IMR-90 (cell line): ENCODE data around the gene SMC1B. TPM values are rescaled to one million over a fixed set of nuclear protein-coding genes. Genes with fewer than 3 reads are reported as not detected.

ENCODE experiments used
- ATAC-seq: fragments of 200-7000 bp; cut with Tn5 transposase; 2 replicates; pipeline ENCODE4 v1.9.1; 2020; ENCODE audit warnings: low read depth, mild to moderate bottlenecking, moderate library complexity
- BruUV-seq: library from RNA; stranded (reverse); fragments of 400-500 nt; replicated peaks from 2 replicates; lab custom pipeline; 2021; lab: Mats Ljungman, UMichigan
- CTCF ChIA-PET: fragments of 300-600 bp; formaldehyde crosslinking; extraction: SDS; loops from one replicate; lab custom pipeline; 2021; ENCODE audit warnings: antibody characterized with exemption; lab: Yijun Ruan, JAX
- POLR2A ChIA-PET: fragments of 300-600 bp; sonication (Branson Sonifier 250); formaldehyde crosslinking; loops from one replicate; lab custom pipeline; 2022; ENCODE audit warnings: antibody characterized with exemption; ENCODE audit not compliant: unreplicated experiment; lab: Charles Lee
- DNase-seq: peaks from one replicate; pipeline ENCODE4 v3.0.0; 2013
- H2AFZ ChIP-seq: replicated peaks from 2 replicates; pipeline ENCODE3; 2013; ENCODE audit warnings: low read length, mild to moderate bottlenecking; ENCODE audit not compliant: poor library complexity
- H2AK5ac ChIP-seq: 2 replicates; pipeline ENCODE4 v1.6.1; 2013; ENCODE audit warnings: low read depth, low read length, inconsistent platforms
- H2AK9ac ChIP-seq: replicated peaks from 2 replicates; pipeline ENCODE3; 2013; ENCODE audit warnings: mild to moderate bottlenecking, low read depth, low read length, moderate library complexity; ENCODE audit not compliant: poor library complexity
- H2BK120ac ChIP-seq: 2 replicates; pipeline ENCODE4 v1.6.1; 2013; ENCODE audit warnings: low read depth, low read length, inconsistent platforms
- H2BK15ac ChIP-seq: 3 replicates; pipeline ENCODE4 v1.6.1; 2013; ENCODE audit warnings: low read depth, low read length, inconsistent platforms
- H2BK20ac ChIP-seq: 2 replicates; pipeline ENCODE4 v1.6.1; 2013; ENCODE audit warnings: low read depth, mild to moderate bottlenecking, inconsistent platforms, low read length, moderate library complexity
- H2BK5ac ChIP-seq: 2 replicates; pipeline ENCODE4 v1.6.1; 2013; ENCODE audit warnings: mild to moderate bottlenecking, low read depth, low read length, inconsistent platforms; ENCODE audit not compliant: poor library complexity, severe bottlenecking
- H3K14ac ChIP-seq: replicated peaks from 2 replicates; pipeline ENCODE4 v1.6.1; 2013; ENCODE audit warnings: low read depth, low read length, inconsistent platforms
- H3K18ac ChIP-seq: 2 replicates; pipeline ENCODE4 v1.6.1; 2013; ENCODE audit warnings: low read depth, low read length, control low read depth
- H3K23ac ChIP-seq: 2 replicates; pipeline ENCODE4 v1.6.1; 2013; ENCODE audit warnings: low read depth, low read length, inconsistent platforms
- H3K27ac ChIP-seq: 2 replicates; pipeline ENCODE4 v1.5.1; 2013; ENCODE audit warnings: mild to moderate bottlenecking, control low read depth, low read length; ENCODE audit not compliant: insufficient read depth
- H3K27me3 ChIP-seq: 2 replicates; pipeline ENCODE4 v1.6.1; 2013; ENCODE audit warnings: low read length; ENCODE audit not compliant: control insufficient read depth, insufficient read depth
- H3K36me3 ChIP-seq: 2 replicates; pipeline ENCODE4 v1.6.1; 2013; ENCODE audit warnings: low read length, mixed read lengths; ENCODE audit not compliant: control insufficient read depth, insufficient read depth
- H3K4ac ChIP-seq: 2 replicates; pipeline ENCODE4 v1.6.1; 2013; ENCODE audit warnings: low read depth, low read length, inconsistent platforms
- H3K4me1 ChIP-seq: 2 replicates; pipeline ENCODE4 v1.6.1; 2013; ENCODE audit warnings: low read length, mixed read lengths; ENCODE audit not compliant: control insufficient read depth, insufficient read depth
- H3K4me2 ChIP-seq: 2 replicates; pipeline ENCODE4 v1.6.1; 2013; ENCODE audit warnings: low read depth, mild to moderate bottlenecking, control low read depth, low read length, moderate library complexity
- H3K4me3 ChIP-seq: 2 replicates; pipeline ENCODE4 v1.5.1; 2013; ENCODE audit warnings: low read depth, mild to moderate bottlenecking, control low read depth, low read length, moderate library complexity; ENCODE audit not compliant: insufficient read depth
- H3K56ac ChIP-seq: 2 replicates; pipeline ENCODE4 v1.6.1; 2013; ENCODE audit warnings: low read length, inconsistent platforms; ENCODE audit not compliant: insufficient read depth; ENCODE audit errors: extremely low read depth
- H3K79me1 ChIP-seq, 2 experiments: 2 replicates each; pipeline ENCODE4 v1.6.1; 2013; ENCODE audit warnings: low read length in 2 of 2, inconsistent platforms in 1 of 2, low read depth in 1 of 2
- H3K9ac ChIP-seq: 2 replicates; pipeline ENCODE4 v1.6.1; 2013; ENCODE audit warnings: low read depth, low read length, control low read depth
- H3K9me1 ChIP-seq: 2 replicates; pipeline ENCODE4 v1.6.1; 2013; ENCODE audit warnings: low read length, inconsistent platforms; ENCODE audit not compliant: insufficient read depth
- H3K9me3 ChIP-seq: 2 replicates; pipeline ENCODE4 v1.6.1; 2013; ENCODE audit warnings: low read length; ENCODE audit not compliant: control insufficient read depth, insufficient read depth
- H4K20me1 ChIP-seq: 2 replicates; pipeline ENCODE4 v1.6.1; 2013; ENCODE audit warnings: low read length, inconsistent platforms; ENCODE audit not compliant: insufficient read depth
- H4K5ac ChIP-seq: 2 replicates; pipeline ENCODE4 v1.6.1; 2013; ENCODE audit warnings: mild to moderate bottlenecking, low read depth, low read length, control low read depth
- H4K8ac ChIP-seq, 2 experiments: 2 replicates each; pipeline ENCODE4 v1.6.1; 2013; ENCODE audit warnings: low read depth in 2 of 2, low read length in 2 of 2, control low read depth in 1 of 2, inconsistent platforms in 1 of 2
- H4K91ac ChIP-seq: 2 replicates; pipeline ENCODE4 v1.6.1; 2013; ENCODE audit warnings: low read depth, low read length, inconsistent platforms; ENCODE audit not compliant: insufficient read depth
- BHLHE40 ChIP-seq: fragments of 150-350 bp; IDR thresholded peaks from 2 replicates; pipeline ENCODE4 v1.6.1; 2016; ENCODE audit warnings: mild to moderate bottlenecking, low read depth, low read length
- CHD1 ChIP-seq: IDR thresholded peaks from 2 replicates; pipeline ENCODE4 v1.6.1; 2012; ENCODE audit warnings: low read depth, low read length, improper control_type of control experiment
- FOS ChIP-seq: fragments of 150-350 bp; IDR thresholded peaks from 2 replicates; pipeline ENCODE4 v1.6.1; 2016; ENCODE audit warnings: low read depth, low read length
- MAFK ChIP-seq: IDR thresholded peaks from 2 replicates; pipeline ENCODE4 v1.6.1; 2012; ENCODE audit warnings: low read depth, low read length, improper control_type of control experiment
- MAZ ChIP-seq: IDR thresholded peaks from 2 replicates; pipeline ENCODE4 v1.6.1; 2012; ENCODE audit warnings: low read depth, mild to moderate bottlenecking, low read length, improper control_type of control experiment, moderate library complexity, borderline replicate concordance
- MXI1 ChIP-seq: IDR thresholded peaks from 2 replicates; pipeline ENCODE4 v1.6.1; 2012; ENCODE audit warnings: low read depth, mild to moderate bottlenecking, low read length, moderate library complexity, borderline replicate concordance
- POLR2A ChIP-seq: IDR thresholded peaks from 2 replicates; pipeline ENCODE4 v1.6.1; 2012; ENCODE audit warnings: mild to moderate bottlenecking, low read depth, low read length
- RAD21 ChIP-seq: IDR thresholded peaks from 2 replicates; pipeline ENCODE4 v1.6.1; 2012; ENCODE audit warnings: low read length, improper control_type of control experiment
- RCOR1 ChIP-seq: IDR thresholded peaks from 2 replicates; pipeline ENCODE4 v1.6.1; 2012; ENCODE audit warnings: mild to moderate bottlenecking, low read length, improper control_type of control experiment; ENCODE audit not compliant: insufficient replicate concordance
- RFX5 ChIP-seq: IDR thresholded peaks from 2 replicates; pipeline ENCODE4 v1.8.0; 2012; ENCODE audit warnings: low read depth, mild to moderate bottlenecking, low read length, moderate library complexity
- WGBS, 2 experiments: methylation state at CpG; one replicate each; pipeline versions ENCODE4 v1.1.5 to v1.1.7; 2013; ENCODE audit warnings: missing lambda C conversion rate in 2 of 2; ENCODE audit not compliant: insufficient read length in 1 of 2; ENCODE audit errors: extremely low coverage in 2 of 2; 5-methylcytosine and 5-hydroxymethylcytosine counted together
- dilution Hi-C: fragments of 300-500 bp; cut with HindIII; formaldehyde crosslinking; loops from one replicate; pipeline ENCODE4 v1.14.3; 2018; ENCODE audit warnings: low sequenced_read_pairs; ENCODE audit not compliant: unreplicated experiment
- in situ Hi-C: fragments of 300-500 bp; cut with MboI; formaldehyde crosslinking; loops from 3 replicates; pipeline ENCODE4 v1.14.3; 2019; ENCODE audit warnings: low sequenced_read_pairs, inconsistent platforms, mixed read lengths
- intact Hi-C: fragments of 100-400 bp; cut with micrococcal nuclease; formaldehyde crosslinking; loops from 2 replicates; pipeline ENCODE4 v1.10.0; 2022
- polyA plus RNA-seq, 3 experiments: library from polyadenylated mRNA; depleted of rRNA; stranded (reverse); fragments of >200 nt; gene quantifications; 2 replicates each; pipeline ENCODE4 v1.2.3, GENCODE V29; 2012; ENCODE audit warnings: low replicate concordance in 1 of 3
- total RNA-seq: library from RNA; depleted of rRNA; stranded (reverse); fragments of >200 nt; gene quantifications from 2 replicates; pipeline ENCODE4 v1.2.3, GENCODE V29; 2012
- TF ChIP-seq, protein P1 (sequence below): fragments of 150-350 bp; IDR thresholded peaks from 2 replicates; pipeline ENCODE4 v1.6.1; 2017; ENCODE audit warnings: mild to moderate bottlenecking, antibody characterized with exemption, low read length, low read depth
- TF ChIP-seq, protein P2 (sequence below): conservative IDR thresholded peaks from 2 replicates; pipeline ENCODE4 v1.5.1; 2012; ENCODE audit warnings: mild to moderate bottlenecking, low read depth, low read length, improper control_type of control experiment

Gene SMC1B
- total and polyA plus RNA-seq, 2 of the 4 experiments (the other 2 are of a cell fraction): not detected

DNA sequence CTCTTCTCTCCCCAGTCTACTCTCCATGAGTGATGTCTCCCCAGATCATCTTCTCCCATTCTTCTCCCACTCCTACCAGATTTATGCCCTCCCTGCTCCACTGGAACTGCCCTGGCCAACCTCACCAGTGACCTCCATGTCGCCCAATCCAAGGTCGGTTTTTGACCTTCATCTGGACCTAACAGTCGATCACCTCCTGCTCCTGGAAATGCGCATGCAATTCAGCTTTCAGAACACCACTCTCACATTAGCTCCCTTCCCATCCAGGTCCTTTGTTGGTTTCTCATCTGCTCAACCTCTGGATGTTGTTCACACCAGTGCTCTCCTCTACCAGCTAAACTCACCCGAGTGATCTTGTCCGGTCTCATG is 5.4 kb upstream of the SMC1B start:
- no peak overlapping the region for H3K18ac ChIP-seq
- no peak overlapping the region for H3K27ac ChIP-seq
- H3K9ac ChIP-seq: no peak overlapping the region
- H3K79me1 ChIP-seq: no peaks in the 10 kb centered on the region
- no peak overlapping the region for H4K8ac ChIP-seq
- H2BK15ac ChIP-seq: no peak overlapping the region
- H3K23ac ChIP-seq: no peak overlapping the region
- in situ Hi-C loops (no loop called here), dilution Hi-C loops (no loop called here), intact Hi-C loops (no loop called here)
- no peak overlapping the region for H3K56ac ChIP-seq
- no peak overlapping the region for H4K91ac ChIP-seq
- no peak overlapping the region for H4K5ac ChIP-seq
- CTCF ChIA-PET: interaction anchor here (0.6 kb wide), 1 partner anchor 21 kb away, joined by 3 read pairs; no protein-coding TSS in a partner anchor
- no peaks in the 10 kb centered on the region; the same call in 1 of the 2 replicates for H3K36me3 ChIP-seq
- H3K4me2 ChIP-seq: no peak overlapping the region
- DNase-seq (no peak), ATAC-seq (no peak)
- H3K14ac ChIP-seq: no peak overlapping the region
- no peak overlapping the region for H2BK120ac ChIP-seq
- BruUV-seq: no TSS peak
- no peak overlapping the region for H2AK5ac ChIP-seq
- H2BK20ac ChIP-seq: no peak overlapping the region
- no peaks in the 10 kb centered on the region for H3K4me1 ChIP-seq
- POLR2A ChIA-PET: interaction anchor here (0.6 kb wide), 1 partner anchor 32 kb away, joined by 3 read pairs; no protein-coding TSS in a partner anchor
- no peak overlapping the region for H2AK9ac ChIP-seq
- no peak overlapping the region for H2BK5ac ChIP-seq
- no peak overlapping the region for H3K4me3 ChIP-seq
- TF ChIP-seq CHD1: no peak
- no peak for TF ChIP-seq FOS
- no peak for TF ChIP-seq POLR2A
- no peak for TF ChIP-seq MAFK
- no peak for TF ChIP-seq RCOR1
- TF ChIP-seq, protein P1, sequence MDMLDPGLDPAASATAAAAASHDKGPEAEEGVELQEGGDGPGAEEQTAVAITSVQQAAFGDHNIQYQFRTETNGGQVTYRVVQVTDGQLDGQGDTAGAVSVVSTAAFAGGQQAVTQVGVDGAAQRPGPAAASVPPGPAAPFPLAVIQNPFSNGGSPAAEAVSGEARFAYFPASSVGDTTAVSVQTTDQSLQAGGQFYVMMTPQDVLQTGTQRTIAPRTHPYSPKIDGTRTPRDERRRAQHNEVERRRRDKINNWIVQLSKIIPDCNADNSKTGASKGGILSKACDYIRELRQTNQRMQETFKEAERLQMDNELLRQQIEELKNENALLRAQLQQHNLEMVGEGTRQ: no peak
- TF ChIP-seq MXI1: no peak
- no peak for TF ChIP-seq BHLHE40
- TF ChIP-seq RAD21: no peak
- no peak for TF ChIP-seq RFX5
- no peak for TF ChIP-seq MAZ
- TF ChIP-seq, protein P2, sequence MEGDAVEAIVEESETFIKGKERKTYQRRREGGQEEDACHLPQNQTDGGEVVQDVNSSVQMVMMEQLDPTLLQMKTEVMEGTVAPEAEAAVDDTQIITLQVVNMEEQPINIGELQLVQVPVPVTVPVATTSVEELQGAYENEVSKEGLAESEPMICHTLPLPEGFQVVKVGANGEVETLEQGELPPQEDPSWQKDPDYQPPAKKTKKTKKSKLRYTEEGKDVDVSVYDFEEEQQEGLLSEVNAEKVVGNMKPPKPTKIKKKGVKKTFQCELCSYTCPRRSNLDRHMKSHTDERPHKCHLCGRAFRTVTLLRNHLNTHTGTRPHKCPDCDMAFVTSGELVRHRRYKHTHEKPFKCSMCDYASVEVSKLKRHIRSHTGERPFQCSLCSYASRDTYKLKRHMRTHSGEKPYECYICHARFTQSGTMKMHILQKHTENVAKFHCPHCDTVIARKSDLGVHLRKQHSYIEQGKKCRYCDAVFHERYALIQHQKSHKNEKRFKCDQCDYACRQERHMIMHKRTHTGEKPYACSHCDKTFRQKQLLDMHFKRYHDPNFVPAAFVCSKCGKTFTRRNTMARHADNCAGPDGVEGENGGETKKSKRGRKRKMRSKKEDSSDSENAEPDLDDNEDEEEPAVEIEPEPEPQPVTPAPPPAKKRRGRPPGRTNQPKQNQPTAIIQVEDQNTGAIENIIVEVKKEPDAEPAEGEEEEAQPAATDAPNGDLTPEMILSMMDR: no peak
- no peaks in the 10 kb centered on the region for H4K20me1 ChIP-seq
- H3K27me3 ChIP-seq: no peaks in the 10 kb centered on the region
- no peaks in the 10 kb centered on the region for H3K9me3 ChIP-seq
- H3K9me1 ChIP-seq: no peaks in the 10 kb centered on the region
- H2AFZ ChIP-seq: no peak overlapping the region
- WGBS, 2 experiments: 96% methylated on average over 6 of the region's 6 CpGs; no CpG with 5 or more reads in 1 of the 2 experiments
- no peak overlapping the region for H3K4ac ChIP-seq
